ENCODE data around the gene SNAP47.

DNA sequence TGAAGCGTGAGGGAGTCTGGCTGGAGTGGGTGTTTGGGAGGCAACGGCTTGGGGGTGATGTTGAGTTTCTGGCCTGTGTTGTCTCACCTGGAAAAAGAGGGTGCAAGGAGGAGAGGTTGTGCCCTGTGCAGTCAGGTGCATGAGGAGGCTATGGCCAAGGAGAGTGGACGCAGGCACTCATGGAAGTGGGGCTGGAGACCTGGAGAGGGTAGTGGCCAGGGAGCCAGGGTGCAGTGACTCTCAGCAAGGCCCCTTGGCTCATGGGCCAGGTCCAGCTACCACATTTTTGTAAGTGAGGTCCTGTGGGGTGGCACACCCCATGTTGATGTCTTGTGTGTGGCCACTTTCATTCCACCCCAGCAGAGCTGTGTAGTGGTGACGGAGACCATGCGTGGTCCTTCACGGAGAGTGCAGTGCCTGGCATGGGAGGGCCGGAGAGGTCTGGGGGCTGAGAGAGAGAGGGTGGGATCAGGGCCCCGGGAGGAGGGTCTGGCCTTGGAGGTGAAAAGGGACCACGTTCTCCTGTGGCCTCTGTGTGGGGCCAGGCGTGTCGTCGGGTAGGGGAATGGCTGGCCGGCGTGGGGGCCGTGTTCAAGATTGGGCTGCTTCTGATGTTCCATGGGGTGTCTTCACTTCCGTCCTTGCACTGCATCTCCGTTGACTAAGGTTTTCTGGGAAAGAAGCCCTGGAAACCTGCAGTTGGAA is 6.1 kb downstream of the SNAP47 start:
- TF ChIP-seq GATA2 (IDR thresholded peaks at IDR 0.05; ENCODE audit: low read depth, low read length) = no peak
- no peak for TF ChIP-seq GATA3 (IDR thresholded peaks at IDR 0.05; ENCODE audit: low read depth, low read length)

All from SH-SY5Y (cell line).